ENCODE measurements around the gene TSPYL1.

TSPYL1 gene

GRCh38 chr6:116254297-116255056, 25.3 kb downstream of the TSPYL1 start:
- no peaks in the 10 kb centered on the region for H3K27me3 ChIP-seq (replicated peaks; ENCODE audit: control insufficient read depth, insufficient read depth, low read length)
- no peaks in the 10 kb centered on the region; the same call in none of the 2 replicates for H3K36me3 ChIP-seq (ENCODE audit: control insufficient read depth, insufficient read depth, low read length)
- peak overlapping the region; percentile 87 for H3K4me3 ChIP-seq (replicated peaks; ENCODE audit: low read depth, low read length)
- DNase-seq (ENCODE audit: extremely low read depth, insufficient read length) = no peak
- TF ChIP-seq, protein P1, sequence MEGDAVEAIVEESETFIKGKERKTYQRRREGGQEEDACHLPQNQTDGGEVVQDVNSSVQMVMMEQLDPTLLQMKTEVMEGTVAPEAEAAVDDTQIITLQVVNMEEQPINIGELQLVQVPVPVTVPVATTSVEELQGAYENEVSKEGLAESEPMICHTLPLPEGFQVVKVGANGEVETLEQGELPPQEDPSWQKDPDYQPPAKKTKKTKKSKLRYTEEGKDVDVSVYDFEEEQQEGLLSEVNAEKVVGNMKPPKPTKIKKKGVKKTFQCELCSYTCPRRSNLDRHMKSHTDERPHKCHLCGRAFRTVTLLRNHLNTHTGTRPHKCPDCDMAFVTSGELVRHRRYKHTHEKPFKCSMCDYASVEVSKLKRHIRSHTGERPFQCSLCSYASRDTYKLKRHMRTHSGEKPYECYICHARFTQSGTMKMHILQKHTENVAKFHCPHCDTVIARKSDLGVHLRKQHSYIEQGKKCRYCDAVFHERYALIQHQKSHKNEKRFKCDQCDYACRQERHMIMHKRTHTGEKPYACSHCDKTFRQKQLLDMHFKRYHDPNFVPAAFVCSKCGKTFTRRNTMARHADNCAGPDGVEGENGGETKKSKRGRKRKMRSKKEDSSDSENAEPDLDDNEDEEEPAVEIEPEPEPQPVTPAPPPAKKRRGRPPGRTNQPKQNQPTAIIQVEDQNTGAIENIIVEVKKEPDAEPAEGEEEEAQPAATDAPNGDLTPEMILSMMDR (IDR thresholded peaks at IDR 0.05; ENCODE audit: insufficient read depth, low read length, poor library complexity, severe bottlenecking) = no peak

GRCh38 chr6:116253505-116254296, 26.0 kb downstream of the TSPYL1 start, which contains the start of gene TSPYL4:
TSS of gene TSPYL4 (minus strand) at chr6:116254075. CDS start at chr6:116254008, 67 bp downstream.
- Histone ChIP-seq H3K36me3 (ENCODE audit: control insufficient read depth, insufficient read depth, low read length) (no peaks in the 10 kb centered on the region; the same call in none of the 2 replicates), H3K4me3 (replicated peaks; ENCODE audit: low read depth, low read length) (peak within 1 kb of the TSS; percentile 87), H3K27me3 (replicated peaks; ENCODE audit: control insufficient read depth, insufficient read depth, low read length) (no peaks in the 10 kb centered on the region)
- TF ChIP-seq, protein P1 (IDR thresholded peaks at IDR 0.05; ENCODE audit: insufficient read depth, low read length, poor library complexity, severe bottlenecking) = no peak
- DNase-seq (ENCODE audit: extremely low read depth, insufficient read length) = peak; percentile 86

DNA sequence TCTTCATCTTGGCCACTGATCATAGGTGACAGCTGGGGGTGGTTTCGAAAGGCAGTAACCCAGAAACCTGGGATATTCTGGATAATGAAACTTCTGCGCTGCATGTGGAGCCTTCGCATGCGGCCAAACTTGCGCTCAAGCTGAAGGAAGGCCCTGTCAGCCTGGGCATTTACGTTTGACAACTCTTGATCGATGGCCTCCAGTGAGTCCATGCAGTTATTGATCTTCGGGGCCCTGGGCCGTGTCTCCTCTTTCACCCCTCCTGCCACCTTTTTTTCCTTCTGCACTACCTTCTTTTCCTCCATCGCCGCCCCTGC, 26.6 kb downstream of the TSPYL1 start:
- Histone ChIP-seq H3K4me3 (replicated peaks; ENCODE audit: low read depth, low read length) (peak overlapping the region; percentile 87), H3K36me3 (ENCODE audit: control insufficient read depth, insufficient read depth, low read length) (no peaks in the 10 kb centered on the region; the same call in none of the 2 replicates), H3K27me3 (replicated peaks; ENCODE audit: control insufficient read depth, insufficient read depth, low read length) (no peaks in the 10 kb centered on the region)
- no peak for DNase-seq (ENCODE audit: extremely low read depth, insufficient read length)
- TF ChIP-seq, protein P1 (IDR thresholded peaks at IDR 0.05; ENCODE audit: insufficient read depth, low read length, poor library complexity, severe bottlenecking) = no peak

- no peaks in the 10 kb centered on the region for H3K27me3 ChIP-seq (replicated peaks; ENCODE audit: control insufficient read depth, insufficient read depth, low read length)
- H3K36me3 ChIP-seq (ENCODE audit: control insufficient read depth, insufficient read depth, low read length) = no peaks in the 10 kb centered on the region; the same call in none of the 2 replicates
- TF ChIP-seq, protein P1 (IDR thresholded peaks at IDR 0.05; ENCODE audit: insufficient read depth, low read length, poor library complexity, severe bottlenecking) = no peak
- no peak overlapping the region for H3K4me3 ChIP-seq (replicated peaks; ENCODE audit: low read depth, low read length)
- DNase-seq (ENCODE audit: extremely low read depth, insufficient read length) = no peak
These were observed 28.0 kb downstream of the TSPYL1 start for GRCh38 chr6:116251568-116252384.

- TF ChIP-seq, protein P1 (IDR thresholded peaks at IDR 0.05; ENCODE audit: insufficient read depth, low read length, poor library complexity, severe bottlenecking) = no peak
- DNase-seq (ENCODE audit: extremely low read depth, insufficient read length) = no peak
- Histone ChIP-seq H3K27me3 (replicated peaks; ENCODE audit: control insufficient read depth, insufficient read depth, low read length) (no peaks in the 10 kb centered on the region), H3K4me3 (replicated peaks; ENCODE audit: low read depth, low read length) (no peak overlapping the region), H3K36me3 (ENCODE audit: control insufficient read depth, insufficient read depth, low read length) (no peaks in the 10 kb centered on the region; the same call in none of the 2 replicates)
These were observed 31.2 kb downstream of the TSPYL1 start for GRCh38 chr6:116248577-116248976.
